ENCODE data around the gene XRCC1.
A peak's percentile ranks its signal among the peaks of the same experiment; 100 is the strongest.
"Not testable (repeated sequence)": the region's sequence is repeated elsewhere in the genome, so short reads cannot be mapped to it uniquely, and the experiment has no call there.

XRCC1 gene

DNA sequence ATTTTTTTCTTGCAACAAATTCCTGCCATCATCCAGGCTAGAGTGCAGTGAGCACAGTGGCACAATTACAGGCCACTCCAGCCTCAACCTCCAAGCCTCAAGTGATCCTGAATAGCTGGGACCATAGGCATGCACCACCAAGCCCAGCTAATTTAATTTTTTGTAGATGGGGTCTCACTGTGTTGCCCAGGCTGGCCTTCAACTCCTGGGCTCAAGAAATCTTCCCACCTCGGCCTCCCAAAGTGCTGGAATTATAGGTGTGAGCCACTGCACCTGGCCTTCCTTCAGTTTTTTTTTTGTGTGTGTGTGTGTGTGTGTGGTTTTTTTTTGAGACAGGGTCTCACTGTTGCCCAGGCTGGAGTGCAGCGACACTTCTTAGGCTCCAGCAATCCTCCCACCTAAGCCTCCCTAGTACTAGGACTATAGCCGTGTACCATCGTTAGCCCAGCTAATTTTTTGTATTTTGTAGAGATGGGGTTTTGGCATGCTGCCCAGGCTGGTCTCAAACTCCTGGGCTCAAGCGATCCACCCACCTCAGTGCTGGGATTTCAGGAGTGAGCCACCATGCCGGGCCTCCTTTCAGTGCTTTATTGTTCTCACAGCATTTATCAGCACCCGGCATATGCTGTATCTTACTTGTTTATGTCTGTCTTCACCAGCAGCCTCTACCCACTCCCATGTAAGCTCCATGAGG is 30.7 kb upstream of the XRCC1 start:
- intact Hi-C loops (cut with DNase I) = no loop called here
- DNase-seq = no peak

DNA sequence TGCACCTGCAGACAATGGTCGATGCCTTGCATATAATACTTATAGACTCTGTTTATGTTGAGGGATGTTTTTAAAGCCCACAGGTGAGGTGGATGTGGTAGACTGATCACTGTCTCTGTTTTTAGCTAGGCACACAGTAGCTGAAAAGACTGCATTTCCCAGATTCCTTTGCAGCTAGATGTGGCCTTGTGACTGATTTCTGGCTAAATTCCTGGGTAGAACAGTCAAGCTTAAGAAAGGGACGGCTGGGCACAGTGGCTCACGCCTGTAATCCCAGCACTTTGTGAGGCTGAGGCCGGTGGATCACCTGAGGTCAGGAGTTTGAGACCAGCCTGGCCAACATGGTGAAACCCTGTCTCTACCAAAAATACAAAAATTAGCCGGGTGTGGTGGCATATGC is 25.0 kb upstream of the XRCC1 start:
- DNase-seq = peak in 2 of 42 donors; percentile 38 to 42
- intact Hi-C loops (cut with DNase I) = not testable (repeated sequence)

GRCh38 chr19:43599635-43600295 is 24.4 kb upstream of the XRCC1 start:
- peak in 4 of 42 donors; percentile 15 to 61 (median 34) for DNase-seq
- intact Hi-C loops (cut with DNase I) = loop anchor here (5.0 to 10.0 kb wide), 2 partner anchors 53 to 65 kb away; partner anchors contain the start of gene ZNF575

GRCh38 chr19:43598445-43599240 is 23.3 kb upstream of the XRCC1 start:
- intact Hi-C loops (cut with DNase I) = loop anchor here (5.0 to 10.0 kb wide), 2 partner anchors 54 to 64 kb away; partner anchors contain the start of gene ZNF575
- DNase-seq = no peak

DNA sequence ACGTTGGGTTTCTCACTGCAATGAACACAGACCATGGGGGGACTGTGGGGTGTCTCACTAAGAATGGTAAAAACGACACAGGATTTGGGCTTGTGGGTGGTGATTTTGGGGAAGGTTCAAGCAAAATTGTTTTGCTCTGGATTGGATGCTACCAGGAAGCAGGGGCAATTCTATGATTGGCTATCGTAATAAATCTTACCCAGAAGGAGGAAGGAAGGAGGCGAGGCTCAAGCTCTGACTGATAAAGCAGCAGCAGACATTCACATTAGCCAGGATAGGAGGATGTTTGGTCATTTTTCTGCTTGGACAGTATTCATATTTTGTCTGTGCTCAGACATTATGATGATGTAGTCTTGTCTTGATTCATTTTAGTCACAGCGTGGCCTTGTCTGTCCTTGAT is 22.5 kb upstream of the XRCC1 start:
- peak in 2 of 42 donors; percentile 43 for DNase-seq
- intact Hi-C loops (cut with DNase I) = loop anchor here (5.0 to 10.0 kb wide), 2 partner anchors 54 to 63 kb away; partner anchors contain the start of gene ZNF575

DNA sequence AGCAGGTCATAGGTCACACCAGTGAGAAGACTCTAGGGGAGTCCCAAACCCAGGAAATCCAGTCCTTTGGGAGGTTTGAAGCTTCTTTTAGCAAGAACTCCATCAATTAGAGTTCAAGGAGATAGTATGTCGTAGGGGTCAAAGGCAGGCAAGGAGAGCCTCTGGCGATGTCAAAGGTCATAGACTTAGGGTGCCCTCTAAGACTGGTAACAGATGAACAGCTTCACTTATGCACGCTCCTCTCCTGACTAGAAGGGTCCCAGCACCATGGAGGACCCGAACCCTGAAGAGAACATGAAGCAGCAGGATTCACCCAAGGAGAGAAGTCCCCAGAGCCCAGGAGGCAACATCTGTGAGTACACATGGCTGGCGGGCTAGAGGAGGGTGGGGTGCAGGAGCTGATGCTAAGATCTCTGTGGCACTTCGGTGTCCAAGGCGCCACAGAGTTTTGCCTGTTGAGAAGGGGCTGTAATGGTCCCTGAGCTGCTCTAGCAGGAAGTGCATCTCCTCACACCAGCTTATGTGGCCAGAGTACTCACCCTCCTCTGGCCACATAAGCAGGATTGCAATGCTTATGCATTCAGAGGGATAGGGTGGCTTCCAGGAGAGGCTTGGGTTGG is 21.6 kb upstream of the XRCC1 start:
- intact Hi-C loops (cut with DNase I) = loop anchor here (1.0 to 10.0 kb wide), 3 partner anchors 22 to 62 kb away; partner anchors contain the start of genes PINLYP, XRCC1 and ZNF575
- DNase-seq = peak in 3 of 42 donors; percentile 14 to 32 (median 19)

- peak; percentile 95 to 100 (median 99) for DNase-seq
- intact Hi-C loops (cut with DNase I) = loop anchor here (1.0 to 10.0 kb wide), 3 partner anchors 21 to 61 kb away; partner anchors contain the start of genes PINLYP, XRCC1 and ZNF575
These were observed 20.9 kb upstream of the XRCC1 start, which contains the start of the genes IRGQ and ZNF576 for GRCh38 chr19:43595999-43596841. TSS of gene IRGQ (minus strand) at chr19:43596134. CDS start at chr19:43595338, 796 bp downstream. TSS of gene ZNF576 (plus strand) at chr19:43596595. CDS start at chr19:43597109, 514 bp downstream.

GRCh38 chr19:43595605-43595998 is 20.3 kb upstream of the XRCC1 start:
- intact Hi-C loops (cut with DNase I) = loop anchor here (5.0 to 10.0 kb wide), 2 partner anchors 57 to 61 kb away; partner anchors contain the start of gene ZNF575
- DNase-seq = peak in 4 of 42 donors; percentile 19 to 38 (median 26)

DNA sequence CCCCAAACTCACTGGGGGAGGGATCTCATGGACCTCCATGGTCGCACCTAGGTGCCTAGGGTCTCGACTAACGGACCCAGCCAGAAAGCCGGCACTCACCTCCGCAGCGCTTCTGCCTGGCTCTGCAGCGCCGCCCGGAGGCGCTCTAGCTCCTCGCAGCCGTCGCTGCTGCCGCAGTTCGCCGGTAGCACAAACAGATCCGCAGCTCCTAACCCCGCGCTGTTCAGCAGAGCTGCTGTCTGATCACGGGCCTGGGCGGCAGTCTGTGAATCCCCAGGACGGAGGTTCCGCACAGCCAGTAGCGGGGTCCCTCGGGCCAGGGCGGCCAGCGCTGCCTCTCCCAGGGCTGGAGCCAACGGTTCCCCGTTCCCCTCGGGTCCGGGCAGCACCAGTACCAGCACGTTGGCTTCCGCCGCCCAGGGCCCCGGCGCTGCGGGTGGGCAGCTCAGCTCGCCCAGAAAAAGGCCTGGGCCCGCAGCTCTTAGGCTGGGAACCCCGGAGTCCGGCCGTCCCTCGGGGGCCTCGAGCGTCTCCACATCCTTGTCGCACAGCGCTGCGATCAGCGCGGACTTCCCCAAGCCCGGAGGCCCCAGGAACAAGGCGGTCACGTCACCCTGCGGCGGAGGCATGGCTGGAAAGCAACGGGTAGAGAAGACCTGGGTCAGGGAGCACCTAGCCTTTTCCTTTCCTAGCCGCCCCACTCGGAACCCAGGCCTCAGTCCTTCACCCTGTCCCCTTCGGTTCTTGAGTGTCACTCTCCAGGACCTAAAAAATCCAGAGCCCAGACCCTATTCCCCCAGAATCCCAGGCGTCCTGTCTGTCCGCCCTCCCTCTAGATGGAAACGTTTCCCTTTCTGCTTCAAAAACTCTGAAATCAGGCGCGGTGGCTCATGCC is 19.6 kb upstream of the XRCC1 start:
- DNase-seq = peak in 40 of 42 donors; percentile 30 to 79 (median 58)
- intact Hi-C loops (cut with DNase I) = loop anchor here (5.0 to 10.0 kb wide), 2 partner anchors 57 to 60 kb away; partner anchors contain the start of gene ZNF575

GRCh38 chr19:43594081-43594697 is 18.9 kb upstream of the XRCC1 start:
- no peak for DNase-seq
- intact Hi-C loops (cut with DNase I) = loop anchor here (10.0 kb wide), 1 partner anchor 59 kb away; the partner anchor contains the start of gene ZNF575

DNA sequence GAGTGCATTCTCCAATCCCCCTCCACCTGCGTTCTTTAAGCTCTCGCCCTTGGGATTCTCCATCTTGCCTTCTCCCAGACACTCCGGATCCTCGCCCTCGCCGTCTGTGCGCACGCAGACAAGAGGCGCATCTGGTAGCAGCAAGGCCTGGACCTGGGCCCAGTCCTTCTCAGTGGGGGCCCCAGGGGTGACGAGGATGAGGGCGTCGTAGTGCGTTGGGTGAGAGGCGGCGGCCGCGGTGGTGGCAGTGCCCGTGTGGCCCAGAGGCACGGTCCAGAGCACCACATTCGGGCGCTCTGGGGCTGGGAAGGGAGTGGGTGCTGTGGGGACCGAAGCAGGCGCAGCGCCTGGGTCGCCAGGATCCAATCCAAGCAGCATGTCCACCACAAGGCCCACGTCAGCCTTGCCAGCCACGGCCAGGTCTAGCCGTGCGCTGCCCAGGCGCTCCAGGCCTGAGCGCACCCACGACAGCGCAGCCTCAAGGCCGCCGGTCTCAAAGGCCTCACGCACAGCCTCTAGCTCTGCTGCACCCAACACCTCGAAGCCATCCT is 17.5 kb upstream of the XRCC1 start:
- intact Hi-C loops (cut with DNase I) = loop anchor here (10.0 kb wide), 1 partner anchor 58 kb away; the partner anchor contains the start of gene ZNF575
- DNase-seq = no peak

- intact Hi-C loops (cut with DNase I) = loop anchor here (10.0 kb wide), 1 partner anchor 57 kb away; the partner anchor contains the start of gene ZNF575
- no peak for DNase-seq
These were observed 16.8 kb upstream of the XRCC1 start for GRCh38 chr19:43591904-43592772.

DNA sequence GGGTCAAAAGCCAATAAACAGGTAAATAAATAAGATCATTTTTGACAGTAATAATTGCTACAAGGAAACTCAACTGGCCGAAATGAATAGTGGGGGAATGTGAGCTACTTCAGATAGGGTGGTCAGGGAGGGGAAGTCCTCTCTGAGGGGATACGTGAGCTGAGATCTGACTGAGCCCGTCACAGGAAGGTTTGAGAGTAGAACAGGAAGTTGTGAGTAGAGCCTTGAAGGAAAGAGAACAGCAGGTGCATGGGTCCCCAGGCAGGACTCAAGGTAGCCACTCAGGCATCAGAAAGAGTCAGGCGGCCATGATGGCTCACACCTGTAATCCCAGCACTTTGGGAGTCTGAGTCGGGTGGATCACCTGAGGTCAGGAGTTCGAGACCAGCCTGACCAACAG is 14.4 kb upstream of the XRCC1 start:
- no peak for DNase-seq
- intact Hi-C loops (cut with DNase I) = loop anchor here (10.0 kb wide), 1 partner anchor 55 kb away; the partner anchor contains the start of gene ZNF575

DNA sequence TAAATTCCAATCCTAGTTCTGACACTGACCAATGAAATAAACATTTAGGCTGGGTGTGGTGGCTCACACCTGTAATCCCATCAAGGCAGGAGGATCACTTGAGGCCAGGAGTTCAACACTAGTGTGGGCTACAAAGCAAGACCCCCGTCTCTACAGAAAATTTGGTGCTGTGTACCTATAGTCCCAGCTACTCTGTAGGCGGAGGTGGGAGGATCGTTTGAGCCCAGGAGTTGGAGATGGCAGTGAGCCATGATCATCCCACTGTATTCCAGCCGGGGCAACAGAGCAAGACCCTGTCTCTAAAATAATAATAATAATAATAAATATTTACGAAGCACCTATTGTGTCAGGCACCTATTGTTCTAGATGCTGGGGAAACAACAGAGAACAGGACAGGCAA is 13.9 kb upstream of the XRCC1 start:
- DNase-seq = no peak
- intact Hi-C loops (cut with DNase I) = no loop called here

DNA sequence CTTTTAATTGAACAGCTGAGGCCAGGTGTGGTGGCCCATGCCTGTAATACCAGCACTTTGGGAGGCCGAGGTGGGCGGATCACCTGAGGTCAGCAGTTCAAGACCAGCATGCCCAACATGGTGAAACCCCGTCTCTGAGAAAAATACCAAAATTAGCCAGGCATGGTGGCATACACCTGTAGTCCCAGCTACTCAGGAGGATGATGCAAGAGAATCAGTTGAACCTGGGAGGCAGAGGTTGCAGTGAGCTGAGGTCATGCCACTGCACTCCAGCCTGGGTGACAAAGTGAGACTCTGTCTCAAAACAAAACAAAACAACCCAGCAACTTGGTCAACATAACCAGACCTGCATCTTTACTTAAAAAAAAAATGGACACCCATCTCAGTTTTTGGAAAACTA is 11.7 kb upstream of the XRCC1 start:
- DNase-seq; intact Hi-C loops (cut with DNase I): not testable (repeated sequence)

Measured in head of caudate nucleus (tissue), 42 donors.